Erythroblast (primary cell): Measurements from ENCODE around the gene SHISA8.

Experiments used
- GATA1 ChIP-seq: IDR thresholded peaks from 2 replicates; pipeline ENCODE4 v1.6.1; 2011; ENCODE audit warnings: low read depth, mild to moderate bottlenecking, control low read depth, low read length, moderate library complexity
- POLR2A ChIP-seq: IDR thresholded peaks from 2 replicates; pipeline ENCODE4 v1.6.1; 2011; ENCODE audit warnings: mild to moderate bottlenecking, low read length

DNA sequence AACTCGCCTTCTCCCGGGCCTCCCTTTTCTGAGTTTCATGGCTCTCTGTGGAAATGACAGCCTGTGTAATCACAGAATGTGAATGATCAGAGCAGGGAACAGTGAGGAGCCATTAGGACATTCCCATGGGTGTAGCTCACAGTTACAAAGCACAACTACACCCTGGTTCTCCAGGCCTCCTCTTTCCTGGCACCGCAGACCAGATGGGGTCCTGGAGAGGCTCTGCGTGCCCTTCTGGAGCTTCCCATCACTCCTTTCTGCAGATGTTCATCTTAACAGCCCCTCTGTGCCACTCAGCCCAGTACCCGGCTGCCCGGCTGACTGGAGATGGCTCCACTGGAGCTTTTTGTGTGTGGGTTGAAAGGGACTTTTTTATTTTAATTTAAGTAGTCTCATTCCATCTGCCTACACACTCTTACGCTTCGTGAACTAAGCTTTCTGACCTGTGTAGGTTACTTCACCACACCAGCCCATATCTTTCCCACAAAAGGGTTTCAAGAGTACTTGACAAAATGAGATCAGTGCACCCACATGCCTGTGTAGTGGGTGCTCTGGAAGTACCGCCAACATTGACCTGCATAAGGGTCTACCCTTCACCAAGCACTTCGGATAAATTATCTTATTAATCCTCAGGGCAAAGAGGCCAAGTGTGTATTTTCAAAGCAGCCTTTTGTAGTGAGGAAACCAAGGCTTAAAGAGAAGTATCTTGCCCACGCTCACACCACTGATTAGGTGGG lies 52.2 kb downstream of the SHISA8 start:
- TF ChIP-seq POLR2A (no peak), GATA1 (no peak)
